NCI-H146 (cell line): ENCODE measurements around the gene AQP12B.
"Not testable (repeated sequence)": the region's sequence is repeated elsewhere in the genome, so short reads cannot be mapped to it uniquely, and the experiment has no call there.

Source experiments
- DNase-seq: peaks from one replicate; lab custom pipeline; 2025; lab: John Stamatoyannopoulos, UW

AQP12B gene, protein sequence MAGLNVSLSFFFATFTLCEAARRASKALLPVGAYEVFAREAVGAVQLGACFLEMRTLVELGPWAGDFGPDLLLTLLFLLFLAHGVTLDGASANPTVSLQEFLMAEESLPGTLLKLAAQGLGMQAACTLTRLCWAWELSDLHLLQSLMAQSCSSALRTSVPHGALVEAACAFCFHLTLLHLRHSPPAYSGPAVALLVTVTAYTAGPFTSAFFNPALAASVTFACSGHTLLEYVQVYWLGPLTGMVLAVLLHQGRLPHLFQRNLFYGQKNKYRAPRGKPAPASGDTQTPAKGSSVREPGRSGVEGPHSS

DNA sequence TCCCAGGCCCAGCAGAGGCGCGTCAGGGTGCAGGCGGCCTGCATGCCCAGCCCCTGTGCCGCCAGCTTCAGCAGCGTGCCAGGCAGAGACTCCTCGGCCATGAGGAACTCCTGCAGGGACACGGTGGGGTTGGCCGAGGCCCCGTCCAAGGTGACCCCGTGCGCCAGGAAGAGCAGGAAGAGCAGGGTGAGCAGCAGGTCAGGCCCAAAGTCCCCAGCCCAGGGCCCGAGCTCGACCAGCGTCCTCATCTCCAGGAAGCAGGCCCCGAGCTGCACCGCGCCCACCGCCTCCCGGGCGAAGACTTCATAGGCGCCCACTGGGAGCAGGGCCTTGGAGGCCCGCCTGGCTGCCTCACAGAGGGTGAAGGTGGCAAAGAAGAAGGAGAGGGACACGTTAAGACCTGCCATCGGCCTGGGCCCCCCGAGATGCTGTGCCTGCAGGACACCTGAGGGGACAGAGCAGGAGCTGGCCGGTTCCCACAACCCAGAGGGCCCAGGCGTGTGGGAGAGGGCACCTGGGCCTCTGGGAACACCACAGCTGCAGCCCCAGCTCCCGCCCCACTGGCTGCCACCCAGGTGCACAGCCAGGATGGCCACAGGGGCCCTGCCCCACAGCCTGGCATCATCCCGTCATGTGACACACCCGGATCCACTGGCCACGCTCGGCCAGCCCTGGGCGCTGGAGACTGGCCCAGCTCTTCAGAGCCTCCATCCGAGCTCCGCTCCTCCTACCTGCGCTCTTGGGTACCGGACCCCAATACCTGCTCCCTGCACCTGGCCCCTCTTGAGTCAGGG is at the start of gene AQP12B:
TSS of gene AQP12B (minus strand) at position 455 of the 794 bp plus-strand sequence. CDS start at position 407, 48 bp downstream.
- DNase-seq = not testable (repeated sequence)

DNA sequence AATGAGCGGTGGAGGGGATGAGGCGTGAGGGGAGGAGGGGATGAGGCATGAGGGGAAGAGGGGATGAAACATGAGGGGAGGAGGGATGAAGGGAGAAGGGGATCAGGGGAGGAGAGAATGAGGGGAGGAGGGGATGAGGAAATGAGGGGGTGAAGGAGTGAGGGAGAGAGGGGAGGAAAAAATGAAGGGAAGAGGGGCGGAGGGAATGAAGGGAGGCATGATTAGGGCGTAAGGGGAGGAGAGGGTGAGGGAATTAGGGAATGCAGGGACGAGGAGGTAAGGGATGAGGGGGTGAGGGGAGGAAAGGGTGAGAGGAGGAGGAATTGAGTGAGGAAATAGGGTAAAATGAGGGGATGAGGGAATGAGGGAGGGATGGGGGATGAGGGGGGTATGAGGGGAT is 49.5 kb upstream of the AQP12B start:
- DNase-seq = no peak

DNA sequence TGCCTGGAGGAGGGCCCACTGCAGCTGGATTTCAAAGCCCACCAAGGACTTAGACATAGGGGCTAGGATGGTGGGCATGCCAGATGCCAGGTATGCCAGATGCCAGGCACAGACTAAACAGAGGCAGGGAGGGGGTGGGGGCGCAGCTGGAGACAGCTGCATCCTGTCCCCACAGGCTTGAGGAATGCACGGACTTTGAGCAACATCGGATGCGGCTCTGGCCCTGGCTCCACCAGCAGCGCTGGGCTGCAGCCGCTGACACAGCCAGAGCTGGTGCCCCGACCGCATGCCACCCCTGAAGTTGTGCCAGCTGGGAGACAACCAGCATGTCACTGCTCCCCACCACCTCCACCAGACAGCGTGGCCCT is 48.5 kb upstream of the AQP12B start:
- no peak for DNase-seq

DNA sequence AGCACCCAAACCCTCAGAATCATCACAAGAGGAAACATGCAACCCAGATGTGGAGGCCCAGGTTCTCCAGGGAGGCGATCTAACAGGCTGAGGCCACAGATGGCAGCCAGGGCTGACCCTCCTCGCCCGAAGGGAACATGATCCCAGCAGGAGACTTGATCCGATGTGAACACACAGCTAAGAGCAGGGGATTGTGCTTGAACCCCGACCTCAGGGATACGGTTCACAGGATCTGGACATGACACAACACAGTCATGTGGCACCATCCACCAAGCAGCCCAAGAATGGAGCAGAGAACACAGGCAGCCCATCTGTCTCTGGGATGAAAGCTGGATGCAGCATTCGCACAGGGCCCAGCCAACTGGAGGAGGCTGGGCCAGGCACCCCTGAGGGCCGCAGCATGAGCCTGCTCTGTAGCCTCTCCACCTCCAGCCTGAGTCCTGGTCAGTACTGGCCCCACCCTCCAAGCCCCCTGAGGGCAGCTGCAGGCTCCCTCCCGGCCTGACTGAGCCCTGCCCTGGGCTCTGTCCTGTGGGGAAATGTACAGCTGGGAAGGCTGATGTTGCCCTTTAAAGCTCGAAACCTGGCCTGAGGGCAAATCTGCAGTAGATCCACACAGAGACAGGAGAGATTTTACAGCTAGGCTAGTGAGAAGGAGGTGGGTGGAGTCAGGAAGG is 48.0 kb upstream of the AQP12B start:
- DNase-seq = no peak

DNA sequence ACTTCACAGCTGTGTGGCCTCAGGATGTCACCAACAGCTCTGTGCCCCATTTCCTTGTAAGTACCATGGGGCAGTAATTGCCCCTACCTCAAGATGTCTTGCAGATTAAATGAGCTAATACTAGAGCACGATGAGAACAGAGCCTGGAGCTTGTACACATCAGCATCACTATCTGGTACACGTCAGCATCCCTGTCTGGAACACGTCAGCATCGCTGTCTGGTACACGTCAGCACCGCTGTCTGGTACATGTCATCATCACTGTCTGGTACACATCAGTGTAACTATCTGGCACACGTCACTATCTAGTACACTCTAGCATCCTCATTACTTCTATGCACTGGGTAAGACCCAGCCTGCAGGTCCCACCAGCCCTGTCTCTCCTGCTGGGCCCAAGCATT is 46.1 kb upstream of the AQP12B start:
- no peak for DNase-seq

DNA sequence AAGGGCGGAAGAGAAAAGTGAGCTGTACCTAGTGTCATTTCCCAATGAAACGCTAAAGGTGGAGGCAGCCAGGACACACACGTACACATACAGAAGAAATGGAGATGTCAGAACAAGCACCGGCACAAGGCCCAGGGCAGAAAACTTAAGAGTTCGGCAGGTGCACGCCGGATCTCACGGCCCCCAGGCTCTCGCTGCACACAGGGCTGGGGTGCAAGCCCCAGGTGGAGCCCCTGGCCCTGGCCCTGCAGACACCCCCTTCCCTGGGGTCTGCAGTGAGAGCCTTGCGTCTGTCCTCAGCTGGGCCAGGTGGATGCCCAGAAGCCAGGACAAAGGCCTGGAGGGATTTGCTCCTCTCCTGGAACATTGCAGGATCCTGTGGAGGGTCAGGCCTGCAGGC is 45.7 kb upstream of the AQP12B start:
- DNase-seq = no peak

DNA sequence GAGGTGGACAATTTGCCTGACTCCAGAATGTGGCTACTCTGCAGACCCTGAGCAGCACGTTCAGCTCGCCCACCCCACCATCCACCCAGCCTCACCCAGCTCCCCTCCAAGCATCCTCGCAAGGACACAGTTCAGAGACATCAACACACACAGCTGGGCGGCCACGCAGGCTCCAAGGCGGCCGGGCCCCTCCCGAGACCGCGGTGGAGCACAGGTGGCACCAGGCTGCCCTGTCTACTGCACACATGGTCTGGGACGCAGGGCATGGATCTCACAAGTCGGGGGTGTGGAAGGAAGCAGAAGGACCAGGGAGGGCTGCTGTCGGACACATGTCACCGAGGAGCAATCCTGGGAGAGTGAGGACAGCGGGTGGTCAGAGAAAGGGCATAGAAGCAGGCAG is 45.2 kb upstream of the AQP12B start:
- no peak for DNase-seq

DNA sequence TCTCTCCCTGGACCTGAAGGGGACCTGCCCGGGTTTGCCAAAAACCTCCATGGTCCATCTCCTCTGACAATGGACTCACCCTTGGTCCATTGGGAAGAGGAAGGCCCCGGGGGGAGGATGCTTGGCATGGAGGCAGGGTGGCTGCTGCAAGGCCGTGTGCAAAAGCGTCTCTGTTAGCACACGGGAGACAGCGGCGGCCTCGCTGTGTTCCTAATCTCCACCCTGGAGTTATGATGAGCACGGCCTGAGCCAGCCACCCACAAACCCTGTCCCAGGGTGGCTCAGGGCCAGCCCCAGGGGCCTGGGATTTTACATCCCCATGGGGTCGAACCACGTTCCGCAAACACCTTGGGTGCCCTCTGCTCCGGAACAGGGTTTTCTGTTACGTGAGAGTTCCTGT is 44.8 kb upstream of the AQP12B start:
- no peak for DNase-seq

DNA sequence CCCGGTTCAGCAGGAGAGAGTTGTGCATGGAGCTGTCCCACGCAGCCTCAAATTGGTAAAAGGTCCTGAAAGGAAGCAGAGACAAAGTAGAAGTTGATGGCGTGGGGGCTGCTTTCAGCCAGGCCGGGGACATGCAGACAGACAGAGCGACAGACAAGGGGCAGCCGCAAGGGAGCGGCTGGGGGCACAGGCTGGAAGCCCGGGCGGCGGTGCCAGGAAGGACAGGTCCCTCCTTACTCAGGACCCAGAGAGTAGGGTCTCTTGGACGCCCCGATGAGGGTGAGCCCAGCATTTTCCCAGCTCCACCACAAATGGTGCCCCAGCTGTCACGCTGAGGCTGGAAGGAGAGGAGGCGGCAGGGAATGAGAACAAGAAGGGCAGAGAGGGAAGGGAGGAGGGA is 44.2 kb upstream of the AQP12B start:
- DNase-seq = no peak

DNA sequence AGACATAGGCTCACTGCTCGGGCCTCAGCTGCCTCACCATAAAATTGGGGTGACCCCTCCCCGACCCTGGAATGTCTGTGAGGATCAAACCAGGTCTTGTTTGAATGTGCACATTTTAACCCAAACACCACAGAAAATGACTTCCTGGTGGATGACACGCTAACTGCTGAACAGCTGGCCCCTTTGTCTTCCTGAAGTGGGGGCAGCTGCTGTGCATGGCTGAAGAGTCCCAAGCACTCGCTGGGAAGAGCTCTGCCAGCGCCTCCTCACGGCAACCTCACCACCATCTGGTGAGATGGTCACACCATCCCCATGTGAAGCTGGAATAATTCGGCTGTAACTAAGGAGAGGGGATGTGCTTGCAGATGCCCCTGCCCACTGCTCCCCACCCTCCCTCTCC is 43.0 kb upstream of the AQP12B start:
- no peak for DNase-seq

DNA sequence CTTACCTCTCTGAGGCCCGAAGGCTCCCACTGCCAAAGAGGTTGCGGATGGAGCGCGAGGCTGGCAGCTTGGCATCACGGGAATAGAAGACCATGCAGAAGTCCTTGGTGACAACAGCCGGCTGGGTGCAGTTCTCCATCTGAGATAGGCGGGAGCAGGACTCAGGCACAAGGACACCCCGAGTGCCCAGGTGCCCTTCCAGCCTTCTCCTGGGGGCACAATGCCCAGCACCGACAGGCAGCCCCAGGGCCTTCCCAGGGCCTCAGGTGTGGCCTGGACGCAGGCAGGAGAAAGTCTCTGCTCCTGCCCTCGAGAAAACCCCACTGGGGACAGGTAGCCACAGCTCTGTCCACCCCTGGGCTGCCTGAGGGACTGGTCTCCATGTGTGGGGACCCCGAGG is 42.6 kb upstream of the AQP12B start:
- no peak for DNase-seq

DNA sequence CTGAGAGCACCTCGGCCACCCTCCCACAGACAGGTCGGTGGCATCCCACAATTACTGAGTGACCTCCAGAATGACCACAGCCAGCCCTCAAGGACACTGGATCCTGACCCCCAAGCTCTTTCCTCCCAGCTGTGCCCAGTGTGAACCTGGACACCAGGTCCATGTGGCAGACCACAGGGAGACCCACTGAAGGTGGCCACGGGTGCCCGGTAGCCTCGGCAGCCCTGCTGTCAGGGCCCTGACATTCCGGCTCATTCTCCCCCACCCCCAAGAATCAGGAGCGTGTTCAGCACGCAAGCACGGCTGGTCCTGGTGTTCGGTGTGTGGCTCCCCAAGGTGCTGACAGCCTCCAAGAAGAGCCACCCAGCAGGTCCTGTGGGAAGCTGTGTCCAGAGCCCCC is 41.7 kb upstream of the AQP12B start:
- DNase-seq = no peak

DNA sequence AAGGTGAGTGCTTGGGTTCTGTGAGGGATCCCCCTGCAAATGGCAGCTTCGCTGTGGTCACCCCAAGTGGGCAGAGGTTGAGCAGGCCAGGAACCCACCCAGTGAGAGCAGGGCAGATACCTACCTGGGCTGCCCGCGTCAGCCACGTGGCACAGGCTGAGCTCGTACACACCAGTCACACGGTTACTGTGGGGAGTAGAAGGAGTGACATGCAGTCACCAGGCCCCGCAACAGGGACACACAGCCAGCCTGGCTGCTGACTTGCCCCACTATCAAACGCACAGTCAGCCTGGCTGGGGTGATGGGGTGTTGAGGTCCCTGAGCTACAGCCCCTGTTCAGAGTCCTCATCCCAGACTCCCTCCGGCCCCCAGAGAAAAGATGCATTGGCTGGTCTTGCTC is 41.2 kb upstream of the AQP12B start:
- DNase-seq = no peak

DNA sequence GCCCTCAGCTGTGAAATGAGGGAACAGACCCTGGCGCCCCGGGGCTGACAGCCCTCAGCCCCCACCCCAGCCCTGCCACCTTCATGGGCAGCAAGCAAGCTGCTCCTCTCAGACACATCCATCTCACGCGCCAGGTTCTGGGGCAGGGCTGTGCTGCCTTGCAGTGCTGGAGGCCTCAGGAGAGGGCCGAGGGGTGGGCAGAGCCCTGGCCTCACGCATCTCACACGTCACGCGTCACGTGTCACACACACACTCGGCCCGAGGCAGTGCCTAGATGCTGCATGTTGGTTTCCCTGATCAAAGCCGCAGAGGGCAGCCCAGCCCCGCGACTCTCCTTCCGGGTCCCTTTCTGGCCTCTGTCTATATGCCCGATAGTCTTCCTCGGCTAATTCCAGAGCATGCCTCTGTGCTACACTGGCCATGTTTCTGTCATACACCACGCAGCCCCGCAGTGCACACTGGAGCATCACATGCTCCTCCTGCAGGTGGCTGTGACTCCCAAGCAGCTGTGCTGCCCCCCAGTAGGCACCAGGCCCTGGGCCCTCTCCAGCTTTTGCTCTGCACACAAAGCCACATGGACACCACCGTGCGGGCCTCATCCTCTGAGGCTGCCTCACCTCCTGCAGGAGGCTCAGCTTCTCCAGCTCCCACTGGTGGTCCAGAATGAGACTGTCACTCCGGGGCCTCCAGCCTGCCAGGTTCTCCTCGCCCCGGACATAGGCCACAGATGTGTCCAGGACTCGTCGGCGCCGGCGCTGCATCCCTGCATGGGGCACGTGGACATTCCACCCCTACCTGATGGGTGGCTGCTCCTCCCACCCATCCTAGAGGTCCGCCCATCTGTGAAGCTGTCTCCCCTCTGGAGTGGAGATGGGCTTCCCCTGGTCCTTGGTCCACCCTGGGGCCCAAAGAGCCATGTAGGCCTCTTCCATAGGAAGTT is 40.4 kb upstream of the AQP12B start:
- no peak for DNase-seq

DNA sequence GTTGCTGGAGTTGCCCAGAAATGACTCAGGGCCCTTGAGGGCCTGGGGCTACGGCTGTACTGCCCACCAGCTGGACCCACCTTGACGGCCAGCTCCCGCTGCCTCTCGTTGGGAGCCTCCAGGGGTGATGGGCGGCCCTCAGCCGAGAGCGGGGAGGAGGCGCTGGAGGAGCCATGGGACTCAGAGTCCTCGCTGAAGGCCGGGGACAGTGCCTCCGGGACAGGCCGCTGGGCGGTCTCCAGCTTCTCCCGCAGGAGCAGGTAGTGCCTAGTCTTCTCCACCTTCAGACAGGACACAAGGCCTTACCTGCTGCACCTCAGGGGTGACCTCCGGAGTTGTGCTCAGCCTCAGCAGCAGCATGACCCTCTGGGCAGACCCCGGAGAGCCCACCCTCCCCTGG is 39.7 kb upstream of the AQP12B start:
- no peak for DNase-seq

DNA sequence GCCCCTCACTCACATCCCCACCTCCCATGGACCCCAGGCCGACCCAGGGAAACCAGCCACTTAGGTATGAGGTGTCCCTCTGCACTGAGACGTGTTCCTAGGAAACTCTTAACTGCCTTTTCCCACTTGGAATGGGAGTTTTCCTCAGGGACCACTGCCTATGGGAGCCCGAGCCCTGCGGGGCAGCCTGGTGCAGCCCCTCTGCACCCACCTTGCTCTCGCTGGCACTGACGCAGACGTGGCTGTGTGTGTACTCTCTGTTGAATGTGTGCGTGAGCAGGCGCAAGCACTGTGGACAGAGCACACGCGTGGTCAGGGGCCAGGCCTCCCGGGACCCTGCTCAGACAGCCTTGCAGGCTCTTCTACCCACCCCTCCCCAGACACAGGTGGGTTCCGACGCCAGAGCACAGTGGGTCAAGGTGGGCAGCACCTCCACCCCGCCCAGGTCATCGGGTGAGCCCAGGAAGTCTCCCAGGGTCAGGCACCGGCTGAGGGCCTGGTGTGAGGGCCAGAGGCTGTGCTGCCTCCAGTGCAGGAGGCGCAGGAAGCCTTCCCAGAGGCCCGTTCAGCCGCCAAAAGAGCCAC is 39.0 kb upstream of the AQP12B start:
- DNase-seq = no peak

DNA sequence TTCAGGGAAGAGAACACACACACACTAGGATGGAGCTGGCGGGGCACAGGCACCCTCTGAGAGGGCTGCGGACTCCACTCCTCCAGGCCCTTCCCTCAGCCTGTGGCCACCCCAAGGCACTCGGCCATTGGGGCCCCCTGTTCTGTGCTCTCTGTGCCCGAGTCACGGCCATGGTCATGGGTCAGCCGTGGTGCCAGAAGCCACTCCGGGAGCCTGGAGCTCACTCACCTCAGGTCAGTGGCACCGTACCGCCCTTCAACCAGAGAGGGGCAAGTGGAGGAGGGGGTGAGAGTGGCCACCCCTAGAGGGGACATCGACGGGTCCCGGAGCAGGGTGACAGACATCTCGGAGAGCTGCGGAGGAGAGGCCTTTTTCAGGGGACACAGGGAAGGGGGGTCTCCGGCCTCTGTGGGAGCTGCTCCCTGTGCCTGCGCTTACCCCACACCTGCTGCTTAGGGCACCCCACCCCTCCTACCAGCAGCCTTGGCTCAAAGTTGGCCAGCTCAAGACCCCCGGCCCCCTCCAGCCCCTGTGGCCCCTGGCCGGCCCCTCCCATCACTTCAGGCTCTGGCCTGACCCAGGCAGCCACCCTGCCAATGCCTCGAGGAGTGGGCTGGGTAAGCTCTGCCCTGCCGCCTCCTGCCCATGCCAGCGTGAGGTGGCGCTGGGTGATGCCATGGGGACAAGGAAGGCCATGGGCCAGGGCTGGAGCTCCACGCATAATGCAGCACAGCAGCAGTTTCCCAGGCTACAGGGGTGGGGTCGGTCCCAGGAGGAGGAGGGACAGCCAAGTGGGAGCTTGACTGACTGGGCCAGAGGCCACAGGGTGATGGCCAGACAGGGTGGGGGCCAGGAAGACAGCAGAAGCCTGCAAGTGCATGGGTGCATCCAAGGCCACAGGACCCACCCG is 38.3 kb upstream of the AQP12B start:
- DNase-seq = no peak

DNA sequence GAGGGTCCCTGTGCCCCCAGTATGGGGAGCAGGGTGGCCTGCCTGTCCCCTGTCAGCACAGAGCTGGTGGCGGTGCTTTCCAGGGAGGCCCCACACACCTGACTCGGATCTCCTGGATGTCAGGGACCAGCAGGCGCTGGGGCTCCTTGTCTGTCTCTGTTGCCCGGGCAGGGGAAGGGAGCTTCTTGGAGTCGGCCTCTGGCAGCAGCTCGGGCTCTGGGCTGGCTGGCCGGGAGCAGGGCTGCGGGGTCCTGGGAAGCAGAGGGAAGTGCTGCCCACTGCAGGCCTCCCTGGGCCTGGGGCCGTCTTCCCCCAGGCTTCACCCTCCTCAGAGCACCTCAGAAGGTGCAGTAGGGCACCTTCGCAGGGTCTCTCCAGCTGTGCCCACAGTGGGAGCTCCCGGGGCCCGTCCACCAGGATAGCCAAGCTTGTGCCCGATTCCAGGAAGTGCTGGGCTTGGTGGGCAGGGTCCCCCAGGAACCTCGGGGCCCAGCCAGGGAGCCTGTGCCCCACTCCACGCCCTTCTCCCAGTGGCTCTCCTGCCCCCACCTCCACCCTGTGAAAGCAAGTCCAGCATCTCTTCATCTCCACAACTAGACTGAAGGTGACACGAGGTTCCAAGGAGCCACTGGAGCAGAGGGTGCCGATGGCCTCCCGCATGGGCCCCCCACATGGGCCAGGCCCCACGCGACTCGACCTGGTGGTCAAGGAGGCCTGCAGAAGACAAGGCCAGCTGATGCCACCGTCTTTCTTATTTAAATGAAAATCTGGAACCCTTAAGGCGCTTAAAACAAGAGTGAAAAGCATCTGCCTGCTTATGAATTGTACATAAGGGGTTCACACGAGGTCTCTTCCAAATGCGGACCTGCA is 37.2 kb upstream of the AQP12B start:
- no peak for DNase-seq

DNA sequence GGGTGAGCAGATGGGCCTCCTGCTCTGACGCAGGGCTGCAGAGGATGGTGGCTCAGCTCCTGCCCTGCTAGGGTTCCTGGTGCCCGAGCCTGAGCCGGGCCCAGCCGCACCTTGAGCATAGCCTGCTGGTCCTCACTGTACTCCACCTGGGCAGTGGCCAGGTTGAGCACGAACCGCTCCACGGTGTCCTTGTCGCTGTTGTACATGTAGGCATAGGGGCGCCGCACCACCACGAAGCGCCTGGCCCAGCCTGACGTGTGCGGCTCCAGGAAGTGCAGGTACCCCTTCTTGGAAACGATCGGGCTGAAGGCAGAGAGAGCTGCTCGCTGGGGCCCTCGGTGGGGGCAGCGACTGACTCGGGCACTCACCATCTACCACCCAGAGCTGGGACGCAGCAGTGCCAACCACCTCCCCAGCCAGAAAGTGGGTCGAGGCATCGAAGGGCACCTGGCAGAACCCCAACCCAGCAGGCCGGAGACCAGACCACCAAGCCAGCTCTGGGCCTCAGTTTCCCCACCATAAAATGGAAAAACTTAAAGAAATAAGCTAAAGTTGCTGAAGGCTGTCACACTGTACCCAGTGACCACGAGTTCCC is 36.3 kb upstream of the AQP12B start:
- DNase-seq = no peak
